Smooth muscle cell of the coronary artery (primary cell): ENCODE data around the gene FRS2. TPM values are rescaled to one million over a fixed set of nuclear protein-coding genes. Genes with fewer than 3 reads are reported as not detected.

Experiments
- total RNA-seq: library from RNA; depleted of rRNA; stranded (reverse); fragments of >200 nt; gene quantifications from 2 replicates; pipeline ENCODE4 v1.2.3, GENCODE V29; 2014; ENCODE audit warnings: low replicate concordance

FRS2 gene
- total RNA-seq: 13.5 and 40.9 TPM in 2 replicates

DNA sequence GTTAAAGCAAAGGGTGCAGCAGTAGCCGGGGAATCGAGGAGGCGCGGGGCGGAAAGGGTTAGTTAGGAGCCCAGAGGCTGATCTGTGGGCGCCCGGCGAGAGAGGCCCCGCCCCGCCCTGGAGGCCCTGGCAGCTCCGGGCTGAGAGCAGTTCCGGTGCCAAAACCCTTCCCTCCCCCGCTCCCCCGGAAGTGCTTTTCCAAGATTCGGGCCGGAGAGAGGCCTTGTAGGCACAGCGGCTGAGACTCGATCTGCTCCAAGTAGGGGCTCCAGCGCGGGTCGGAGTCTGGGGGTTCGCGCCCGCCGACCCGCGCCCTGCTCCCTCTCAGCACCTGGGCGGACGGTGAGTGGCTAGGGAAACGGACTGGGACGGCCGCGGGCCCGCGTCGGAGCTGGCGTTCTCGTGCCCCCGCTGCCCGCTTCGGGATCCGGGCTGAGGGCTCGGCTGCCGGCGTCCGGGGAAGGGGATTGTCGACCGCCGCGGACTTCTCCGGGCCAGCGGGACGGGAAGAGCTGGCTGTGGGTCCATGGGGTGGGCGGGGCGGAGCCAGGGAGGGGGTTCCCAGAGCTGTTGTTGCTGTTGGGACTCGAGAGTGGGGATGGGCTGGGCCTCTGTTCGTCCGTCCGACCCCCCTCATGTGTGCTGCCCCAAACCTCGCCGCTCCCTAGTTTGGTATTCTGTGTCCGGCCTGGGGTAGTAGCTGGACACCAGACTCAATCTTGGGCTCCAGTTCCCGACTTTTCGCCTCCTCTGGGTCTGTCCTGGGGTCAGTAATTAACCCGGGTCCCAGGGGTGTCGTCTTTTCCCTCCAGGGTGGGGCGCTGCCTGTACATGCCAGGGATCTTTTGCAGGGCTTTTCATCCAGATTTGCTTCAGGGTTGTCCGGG lies at the start of gene FRS2:
FRS2 (plus strand) TSS at position 200 of the 887 bp plus-strand sequence. CDS start 98,643 bp downstream, outside the sequence.

GRCh38 chr12:69585189-69586062 lies 115.2 kb downstream of the FRS2 start, which contains the start of gene CCT2:
CCT2 (plus strand) TSS chr12:69585459; CDS start chr12:69585522, 63 bp downstream.

GRCh38 chr12:69610729-69611128 lies 140.5 kb downstream of the FRS2 start, which contains the start of gene LRRC10:
LRRC10 (minus strand) TSS chr12:69610907; CDS start chr12:69610838, 69 bp downstream.

Other genes with a start within 250 kb of the FRS2 start
- gene CPSF6, start 230.8 kb upstream of the FRS2 start, total RNA-seq: 16.3 and 43.6 TPM in 2 replicates
- 0.08 TPM in 1 of 2 replicates, not detected in the other for gene LYZ, start 122.0 kb upstream of the FRS2 start, total RNA-seq
- 6.7 and 10.7 TPM in 2 replicates for gene YEATS4, start 110.6 kb upstream of the FRS2 start, total RNA-seq
- 113 and 228 TPM in 2 replicates for gene CCT2, start 115.1 kb downstream of the FRS2 start, total RNA-seq
- not detected in 2 replicates for gene LRRC10, start 140.5 kb downstream of the FRS2 start, total RNA-seq
- gene BEST3, start 228.9 kb downstream of the FRS2 start, total RNA-seq: 0.08 TPM in 1 of 2 replicates, not detected in the other